H4 (cell line): ENCODE measurements around the gene RAP1GAP2. TPM values are rescaled to one million over a fixed set of nuclear protein-coding genes. Genes with fewer than 3 reads are reported as not detected.
A peak's percentile ranks its signal among the peaks of the same experiment; 100 is the strongest.

ENCODE experiments used
- DNase-seq: peaks from one replicate; pipeline ENCODE4 v3.0.0-alpha.2; 2015; ENCODE audit warnings: low spot score
- total RNA-seq: library from RNA; depleted of rRNA; stranded (reverse); fragments of >200 nt; shearing (Covaris generic); gene quantifications from 2 replicates; pipeline ENCODE4 v1.2.3, GENCODE V29; 2014

The RAP1GAP2 gene
- total RNA-seq, 1 experiment from 2014 or later: 2.4 TPM

- peak; percentile 78 for DNase-seq
These were observed 9.9 kb upstream of the RAP1GAP2 start for GRCh38 chr17:2786176-2786881.

GRCh38 chr17:2789700-2790099 is 6.5 kb upstream of the RAP1GAP2 start:
- no peak for DNase-seq

GRCh38 chr17:2792366-2793169 is 3.7 kb upstream of the RAP1GAP2 start:
- no peak for DNase-seq

GRCh38 chr17:2794111-2794803 is 2.0 kb upstream of the RAP1GAP2 start:
- no peak for DNase-seq

GRCh38 chr17:2795441-2796163 is 636 bp upstream of the RAP1GAP2 start:
- DNase-seq: no peak

- no peak for DNase-seq
These were observed 988 bp downstream of the RAP1GAP2 start for GRCh38 chr17:2797226-2797625.

GRCh38 chr17:2797637-2798036 is 1.4 kb downstream of the RAP1GAP2 start:
- DNase-seq: no peak

- DNase-seq: no peak
These were observed 1.9 kb downstream of the RAP1GAP2 start for GRCh38 chr17:2798188-2798587.

GRCh38 chr17:2798678-2799077 is 2.4 kb downstream of the RAP1GAP2 start:
- DNase-seq: no peak

- DNase-seq: no peak
These were observed 3.4 kb downstream of the RAP1GAP2 start for GRCh38 chr17:2799653-2800052.

GRCh38 chr17:2800367-2800766 is 4.1 kb downstream of the RAP1GAP2 start:
- DNase-seq: no peak

- no peak for DNase-seq
These were observed 5.6 kb downstream of the RAP1GAP2 start for GRCh38 chr17:2801841-2802240.

- DNase-seq: no peak
These were observed 6.3 kb downstream of the RAP1GAP2 start for GRCh38 chr17:2802574-2802973.

- DNase-seq: no peak
These were observed 7.1 kb downstream of the RAP1GAP2 start for GRCh38 chr17:2803386-2803785.

- no peak for DNase-seq
These were observed 7.7 kb downstream of the RAP1GAP2 start for GRCh38 chr17:2803971-2804370.

- no peak for DNase-seq
These were observed 8.7 kb downstream of the RAP1GAP2 start for GRCh38 chr17:2804912-2805311.

GRCh38 chr17:2805961-2806360 is 9.7 kb downstream of the RAP1GAP2 start:
- no peak for DNase-seq

GRCh38 chr17:2808367-2809335 is 12.4 kb downstream of the RAP1GAP2 start:
- no peak for DNase-seq

GRCh38 chr17:2809337-2809736 is 13.1 kb downstream of the RAP1GAP2 start:
- DNase-seq: no peak

- DNase-seq: no peak
These were observed 17.8 kb downstream of the RAP1GAP2 start for GRCh38 chr17:2814049-2814448.
